Stimulated activated CD4-positive, alpha-beta T cell treated with anti-CD3 and anti-CD28 coated beads, TNF-alpha, amount 100 ng/mL, for 48 hours (primary cell): ENCODE data around the gene SLC8A3.

Source experiments
- DNase-seq, 3 donors: peaks; one replicate each; pipeline ENCODE4 v3.0.0-alpha.2; 2020; ENCODE audit warnings: low read depth in 3 of 3

Gene SLC8A3

DNA sequence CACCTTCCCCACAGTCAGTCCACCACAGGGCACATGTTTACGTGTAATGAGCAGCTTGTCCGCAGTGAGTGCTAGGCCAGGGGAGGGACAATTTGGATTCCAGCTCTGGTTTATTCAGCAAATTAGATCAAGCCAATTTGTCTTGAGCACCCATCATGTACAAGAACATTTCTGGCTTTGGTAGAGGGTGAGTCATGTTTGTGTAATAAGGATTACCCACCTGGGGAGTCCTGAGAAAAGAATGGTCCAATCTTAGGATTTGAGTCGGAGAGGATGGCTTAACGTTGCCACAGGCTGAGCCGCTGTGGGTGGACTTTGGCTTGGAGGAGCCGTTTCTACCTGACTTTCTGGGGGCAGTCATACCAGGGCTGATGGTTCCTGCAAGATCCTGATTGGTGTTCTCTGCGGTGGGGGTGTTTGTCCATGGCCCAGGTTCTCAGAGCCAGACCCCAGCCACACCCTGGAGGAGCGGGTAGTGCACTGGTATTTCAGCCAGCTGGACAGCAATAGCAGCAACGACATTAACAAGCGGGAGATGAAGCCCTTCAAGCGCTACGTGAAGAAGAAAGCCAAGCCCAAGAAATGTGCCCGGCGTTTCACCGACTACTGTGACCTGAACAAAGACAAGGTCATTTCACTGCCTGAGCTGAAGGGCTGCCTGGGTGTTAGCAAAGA is 165.8 kb downstream of the SLC8A3 start:
- no peak for DNase-seq

DNA sequence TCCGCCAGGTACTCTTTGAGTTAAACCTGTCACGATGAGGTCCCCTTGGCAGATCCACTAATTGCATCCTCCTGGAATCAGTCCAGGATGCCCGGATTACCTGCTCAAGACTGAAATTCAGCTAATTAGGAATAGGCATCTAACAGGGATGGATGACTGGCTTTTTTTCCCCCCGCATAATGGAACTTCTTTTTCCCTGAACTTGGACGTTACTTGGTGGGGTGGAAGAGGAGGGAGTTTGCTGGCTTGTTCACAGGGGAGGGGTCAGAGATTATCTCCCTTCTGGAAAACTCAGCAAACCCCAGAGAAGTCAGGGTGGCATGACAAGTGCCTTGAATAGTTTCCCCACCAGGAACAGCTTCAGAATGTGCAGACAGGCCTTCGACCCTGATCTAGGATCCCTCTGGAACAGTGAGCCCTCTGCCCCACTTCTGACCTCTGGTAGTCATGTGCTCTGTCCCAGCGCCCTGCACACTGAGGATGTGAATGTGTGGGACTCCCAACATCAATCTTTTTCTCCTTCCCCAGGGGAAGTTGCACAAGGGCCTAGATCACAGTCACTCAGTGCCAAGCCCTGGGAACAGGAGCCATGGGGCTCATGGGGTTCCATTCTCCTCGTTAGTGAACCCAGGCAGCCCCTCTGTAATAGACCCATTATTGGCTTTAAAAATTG is 167.1 kb downstream of the SLC8A3 start:
- no peak for DNase-seq

- DNase-seq: no peak
Measured at GRCh38 chr14:70020352-70021170, 168.2 kb downstream of the SLC8A3 start.

GRCh38 chr14:70019695-70020094 is 169.1 kb downstream of the SLC8A3 start:
- no peak for DNase-seq

DNA sequence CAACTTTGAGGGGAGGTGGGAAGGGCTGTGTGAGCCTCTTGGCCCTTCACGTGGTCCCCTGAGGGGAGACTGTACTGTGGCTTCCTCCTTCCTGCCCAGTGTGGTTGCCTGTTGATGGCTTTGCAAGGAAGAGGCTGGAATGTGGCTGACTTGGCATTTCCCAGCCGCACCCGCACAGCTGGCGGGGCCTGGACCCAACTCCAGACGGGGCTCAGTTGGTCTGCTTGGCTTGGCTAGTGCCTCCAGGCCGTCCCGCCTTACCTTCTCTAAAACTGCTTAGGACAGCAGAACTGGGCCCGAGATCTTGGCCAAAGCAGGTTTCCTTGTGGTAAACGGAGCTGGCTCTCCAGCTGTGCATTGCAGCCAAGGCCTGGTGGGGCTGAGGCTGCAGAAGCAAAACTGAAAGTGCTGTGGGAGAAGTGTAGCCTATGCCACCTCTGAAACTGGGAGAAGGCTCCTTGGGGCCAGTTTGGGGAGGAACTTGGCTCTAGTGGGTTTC is 170.0 kb downstream of the SLC8A3 start:
- no peak for DNase-seq

DNA sequence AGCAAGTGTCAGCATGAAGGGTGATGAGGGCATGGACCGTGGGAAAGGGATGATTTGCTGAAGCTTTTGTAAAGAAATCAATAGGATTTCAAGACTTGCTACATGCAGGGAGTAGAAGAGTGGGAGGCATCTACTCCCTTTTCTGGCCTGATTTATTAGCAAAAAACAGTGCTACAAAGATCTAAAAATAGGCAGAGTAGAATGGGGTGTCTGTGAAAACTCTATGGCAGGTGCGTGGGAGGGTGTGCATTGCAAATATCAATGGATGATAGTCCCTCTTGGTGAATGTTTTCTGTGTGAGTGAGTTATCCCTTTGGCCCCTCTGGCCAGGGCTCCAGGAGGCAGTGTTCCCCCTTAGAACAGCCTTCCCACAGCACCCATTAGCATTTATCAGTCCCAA is 170.5 kb downstream of the SLC8A3 start:
- no peak for DNase-seq

GRCh38 chr14:70014406-70015095 is 174.2 kb downstream of the SLC8A3 start:
- DNase-seq: no peak

- DNase-seq: peak in 2 of 3 donors; percentile 20 to 30
Measured at GRCh38 chr14:70013271-70013873, 175.4 kb downstream of the SLC8A3 start.

DNA sequence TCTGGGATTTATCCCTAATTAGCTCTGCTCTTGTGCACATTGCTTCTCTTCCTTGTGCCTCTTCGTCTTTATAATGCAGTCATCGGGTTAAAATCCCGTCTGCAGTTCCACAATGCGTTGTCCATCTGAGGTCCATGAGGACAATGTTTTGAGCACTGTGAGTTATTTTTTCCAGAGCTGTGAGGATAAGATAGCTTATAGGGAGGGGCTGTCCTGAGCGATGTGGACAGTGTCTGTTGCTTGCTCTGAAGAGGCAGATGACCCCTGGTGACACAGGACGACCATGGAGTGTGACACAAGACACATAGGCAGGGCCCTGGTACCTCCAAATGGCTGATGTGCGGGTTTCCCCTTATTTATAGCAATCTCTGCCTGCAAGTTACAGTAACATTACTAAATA is 177.0 kb downstream of the SLC8A3 start:
- no peak for DNase-seq

- DNase-seq: no peak
Measured at GRCh38 chr14:70011098-70011497, 177.7 kb downstream of the SLC8A3 start.

GRCh38 chr14:70009961-70010360 is 178.8 kb downstream of the SLC8A3 start:
- DNase-seq: no peak

GRCh38 chr14:70008284-70009262 is 180.2 kb downstream of the SLC8A3 start:
- no peak for DNase-seq

GRCh38 chr14:70006699-70007098 is 182.1 kb downstream of the SLC8A3 start:
- no peak for DNase-seq

DNA sequence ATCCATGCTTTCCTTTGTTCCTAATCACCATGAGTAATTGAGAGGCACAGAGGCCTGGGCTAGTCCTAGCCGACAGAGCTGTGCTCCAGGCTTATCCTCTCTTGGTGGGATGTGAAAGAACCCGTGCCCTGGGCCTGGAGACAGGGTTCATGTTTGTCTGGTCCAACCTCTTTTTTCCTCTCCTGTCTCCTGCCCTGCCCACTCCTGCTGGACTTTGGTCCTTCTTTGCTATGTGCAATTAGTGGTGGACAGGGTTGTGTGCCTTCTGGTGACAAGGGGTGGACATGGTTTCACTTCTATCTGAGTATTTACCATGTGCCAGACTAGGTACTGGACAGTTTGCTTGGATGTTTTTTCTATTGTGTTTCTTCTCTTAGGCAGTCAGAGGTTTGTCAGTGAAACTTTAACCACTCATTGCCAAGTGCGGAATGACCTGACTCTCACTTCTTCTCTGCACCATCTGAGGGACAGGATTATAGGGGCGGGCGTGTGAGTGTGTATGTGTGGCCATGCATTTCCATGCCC is 183.4 kb downstream of the SLC8A3 start:
- no peak for DNase-seq

DNA sequence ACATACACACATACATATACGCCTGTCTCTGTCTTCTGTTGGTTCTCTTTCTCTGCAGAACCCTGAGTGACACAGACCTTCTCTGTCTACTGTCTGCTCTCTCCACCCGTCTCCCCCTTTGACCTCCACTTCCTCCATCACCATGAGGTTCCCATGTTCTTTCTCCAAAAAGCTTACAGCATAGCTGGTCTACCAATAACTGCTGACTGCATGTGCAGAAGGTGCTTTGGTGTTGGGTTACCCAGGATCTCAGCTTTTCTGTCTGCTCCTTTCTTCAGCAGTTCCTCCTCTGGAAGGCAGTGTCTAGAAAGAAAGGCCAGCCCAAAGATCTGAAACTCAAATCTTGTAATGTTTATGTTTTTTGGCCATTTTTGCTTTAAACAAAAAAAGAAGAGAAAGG is 184.0 kb downstream of the SLC8A3 start:
- DNase-seq: no peak

- no peak for DNase-seq
Measured at GRCh38 chr14:70002589-70003346, 186.0 kb downstream of the SLC8A3 start.

DNA sequence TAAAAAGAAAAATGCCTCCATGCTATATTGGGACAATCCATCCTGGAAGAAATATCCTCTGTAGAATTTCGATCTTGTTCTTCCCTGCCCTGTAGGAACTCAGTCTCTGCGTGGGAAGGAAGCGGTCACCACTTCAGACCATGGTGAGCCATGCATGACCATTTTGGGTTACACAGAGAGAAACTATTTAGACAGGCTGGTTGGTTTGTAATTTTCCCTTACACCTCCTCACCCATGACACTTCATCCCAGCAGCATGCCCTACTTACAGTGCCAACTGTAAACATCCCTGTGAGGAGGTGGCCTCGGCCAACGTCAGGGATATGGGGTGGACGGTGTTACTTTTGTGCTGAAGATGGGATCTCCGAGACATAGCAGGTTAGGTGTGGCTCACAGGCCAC is 188.2 kb downstream of the SLC8A3 start:
- no peak for DNase-seq

DNA sequence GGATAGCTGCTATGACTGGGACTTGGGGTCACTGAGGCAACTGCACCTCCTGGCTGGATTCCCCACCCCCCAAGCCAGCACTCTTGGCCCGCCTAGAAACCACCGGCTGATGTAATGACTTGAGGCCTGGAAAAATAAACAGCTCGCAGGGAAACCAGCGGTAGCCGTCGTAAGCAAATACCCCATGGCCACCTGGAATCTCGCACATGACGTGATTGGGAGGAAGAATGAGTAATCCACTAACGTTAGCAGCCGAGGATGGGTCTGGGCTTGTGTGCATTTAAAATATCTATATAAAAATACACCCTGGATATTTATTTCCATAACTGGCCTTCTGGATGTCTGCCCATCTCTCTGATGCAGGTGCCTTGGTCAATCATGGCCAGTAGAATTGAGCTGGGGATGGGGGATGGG is 189.5 kb downstream of the SLC8A3 start:
- DNase-seq: no peak

DNA sequence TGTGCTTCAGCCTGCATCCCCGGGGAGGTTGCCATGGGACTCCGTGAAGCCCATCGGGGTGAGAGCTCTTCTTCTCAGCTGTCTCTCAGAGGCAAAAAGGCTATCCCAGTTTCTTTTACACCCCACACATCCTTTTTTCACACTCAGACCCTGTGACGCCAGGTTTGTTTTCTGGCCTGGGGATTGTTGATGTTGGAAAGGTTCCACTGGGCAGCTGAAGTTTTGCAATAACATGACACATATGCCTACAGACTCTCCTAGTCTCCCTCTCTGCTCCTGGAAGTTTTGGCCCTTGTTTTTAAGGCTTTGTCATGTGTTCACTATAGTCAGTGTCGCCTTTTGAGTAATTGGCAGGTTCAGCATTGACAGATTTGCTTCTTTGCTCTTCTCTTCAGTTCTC is 190.9 kb downstream of the SLC8A3 start:
- no peak for DNase-seq
